GM19240 (cell line): ENCODE data around the gene NTNG2.

Experiments
- DNase-seq: peaks from one replicate; pipeline ENCODE4 v3.0.0; 2011; ENCODE audit warnings: low spot score; ENCODE audit not compliant: insufficient read length

The NTNG2 gene

DNA sequence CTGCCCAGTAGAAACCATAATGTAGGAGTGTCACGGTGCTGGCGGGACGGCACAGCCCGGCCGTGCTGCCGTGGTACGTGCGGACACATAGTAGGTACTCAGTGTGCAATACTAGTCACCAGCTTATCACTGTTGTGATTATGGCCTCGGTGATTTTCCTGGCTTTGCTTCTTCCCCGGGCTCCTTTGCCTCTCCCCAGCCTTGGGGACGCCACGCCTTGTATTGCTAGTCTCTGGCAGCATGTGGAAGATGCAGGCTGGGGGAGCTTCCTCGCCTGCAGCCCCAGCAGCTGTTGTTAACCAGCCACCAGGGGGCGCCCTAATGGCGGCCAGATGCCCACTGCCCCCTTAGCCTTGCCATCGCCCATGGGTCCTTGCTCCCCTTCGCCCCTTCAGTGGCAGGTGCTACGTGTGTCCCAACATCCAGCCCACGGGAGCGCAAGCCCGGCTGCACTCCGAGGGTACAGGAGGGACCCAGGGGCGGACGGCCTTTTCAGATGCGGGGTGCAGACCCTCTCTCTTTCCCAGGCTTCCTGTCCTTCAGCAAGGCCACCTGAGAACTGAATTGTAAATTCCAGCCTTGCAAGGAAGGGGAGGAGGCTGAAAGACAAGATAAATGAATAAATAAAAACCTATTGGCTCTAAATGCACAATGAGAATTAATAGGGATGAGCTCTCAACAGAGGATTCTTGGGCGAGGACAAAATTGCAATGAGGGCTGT, 8.0 kb downstream of the NTNG2 start:
- peak; percentile 52 for DNase-seq

DNA sequence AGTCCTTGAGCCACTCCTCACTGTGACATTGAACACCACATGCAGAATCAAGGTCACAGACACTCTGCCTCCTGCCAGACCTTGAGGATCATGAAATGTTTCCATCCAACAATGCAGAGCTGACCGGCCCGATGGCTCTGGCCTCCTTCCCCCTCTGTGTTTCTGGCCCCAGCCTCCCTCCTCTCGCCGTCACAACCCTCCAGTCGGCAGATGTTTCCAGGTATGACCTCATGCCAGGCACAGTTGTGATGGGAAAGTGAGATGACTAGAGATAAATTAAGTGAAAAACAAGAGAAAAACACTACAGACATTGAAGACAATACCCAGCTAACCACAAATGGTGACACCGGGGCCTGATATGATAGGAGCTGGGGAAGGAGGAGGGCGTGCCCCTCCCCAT, 9.8 kb downstream of the NTNG2 start:
- DNase-seq, result no peak

GRCh38 chr9:132172185-132172584, 10.3 kb downstream of the NTNG2 start:
- DNase-seq, result no peak

- DNase-seq, result no peak
Observed at GRCh38 chr9:132175431-132175830, 13.6 kb downstream of the NTNG2 start.

GRCh38 chr9:132176338-132176737, 14.5 kb downstream of the NTNG2 start:
- DNase-seq, result no peak

- no peak for DNase-seq
Observed at GRCh38 chr9:132181796-132182313, 20.0 kb downstream of the NTNG2 start.

- no peak for DNase-seq
Observed at GRCh38 chr9:132182314-132183091, 20.6 kb downstream of the NTNG2 start.

DNA sequence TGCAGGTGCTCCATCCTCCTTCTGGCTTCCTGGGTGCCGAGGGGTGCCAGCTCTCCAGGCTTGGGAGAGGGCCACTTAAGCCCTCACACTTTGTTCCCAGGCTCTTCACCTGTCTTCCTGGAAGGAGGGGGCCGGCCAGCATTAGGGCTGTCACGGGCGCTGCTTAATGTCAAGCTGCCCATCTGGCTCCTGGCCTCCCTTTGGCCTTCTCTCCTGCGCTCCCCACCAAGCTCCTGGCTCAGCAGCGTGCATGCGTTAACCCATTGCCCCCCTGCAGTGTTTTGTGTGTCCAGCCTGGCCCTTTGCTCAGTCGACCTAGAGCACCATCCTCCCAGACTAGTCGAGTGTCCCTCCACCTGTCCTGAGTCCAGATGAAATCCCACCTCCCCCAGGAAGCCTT, 21.3 kb downstream of the NTNG2 start:
- DNase-seq, result no peak

DNA sequence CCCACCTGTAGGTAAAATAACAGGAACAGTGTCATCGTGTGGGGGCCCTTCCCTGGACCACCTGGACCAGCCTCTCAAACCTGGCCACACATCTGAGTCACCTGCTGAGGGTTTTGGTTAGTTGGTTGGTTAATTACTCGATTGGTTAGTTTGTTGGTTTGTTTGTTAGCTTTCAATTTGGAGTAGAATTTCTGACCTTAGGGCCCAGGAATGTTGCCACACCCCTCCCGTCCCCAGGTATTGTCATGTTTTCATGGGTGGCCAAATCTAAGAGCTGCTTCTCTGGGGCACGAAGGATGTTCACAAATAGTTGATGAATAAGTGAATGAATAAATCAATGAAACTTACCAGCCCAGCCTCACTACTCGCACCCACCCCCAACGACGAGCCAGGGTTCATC, 21.9 kb downstream of the NTNG2 start:
- no peak for DNase-seq

DNA sequence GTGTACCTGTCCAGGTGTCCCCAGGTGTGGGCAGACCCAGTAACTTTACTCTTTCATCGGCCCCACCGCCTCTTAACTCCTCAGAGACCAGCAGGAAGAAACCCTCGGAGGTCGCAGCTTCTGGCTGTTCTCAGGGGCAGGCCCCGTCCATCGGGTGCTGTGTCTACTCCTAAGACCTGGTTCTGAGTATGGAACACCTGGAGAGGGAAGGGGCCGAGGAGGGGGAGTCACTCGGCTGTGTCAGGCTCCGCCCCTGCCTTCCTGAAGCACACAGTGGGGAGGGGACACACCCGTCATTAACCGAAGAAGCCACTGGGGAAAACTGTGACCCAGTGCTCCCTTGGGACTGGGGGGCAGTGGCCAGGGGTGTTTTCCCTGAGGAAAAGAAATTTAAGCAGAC, 22.3 kb downstream of the NTNG2 start:
- no peak for DNase-seq

GRCh38 chr9:132185073-132186009, 23.5 kb downstream of the NTNG2 start:
- DNase-seq, result no peak

DNA sequence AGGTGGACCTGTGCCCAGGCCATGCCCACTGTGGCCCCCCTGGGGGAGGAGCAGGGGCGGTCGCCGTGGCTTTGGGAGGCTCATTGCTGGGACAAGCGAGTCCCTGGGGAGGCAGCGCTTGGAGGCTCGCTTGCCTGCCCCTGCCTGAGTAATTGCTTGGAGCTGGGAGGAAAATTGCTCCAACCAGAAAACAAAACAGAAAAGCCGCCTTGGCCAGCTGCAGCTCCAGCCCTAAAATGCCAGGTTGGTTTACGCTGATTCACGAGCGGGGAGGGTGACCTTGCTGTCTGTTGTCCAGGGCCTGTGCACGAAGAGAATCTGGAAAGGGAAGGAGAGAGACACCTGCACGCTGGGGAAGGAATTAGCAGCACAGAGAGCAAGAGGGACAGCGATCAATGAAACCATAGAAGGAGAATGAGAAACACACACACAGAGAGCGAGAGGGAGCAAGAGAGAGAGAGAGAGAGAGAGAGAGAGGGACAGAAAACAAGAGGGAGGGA, 25.3 kb downstream of the NTNG2 start:
- no peak for DNase-seq

- DNase-seq, result no peak
Observed at GRCh38 chr9:132190966-132191365, 29.1 kb downstream of the NTNG2 start.

GRCh38 chr9:132192728-132193127, 30.9 kb downstream of the NTNG2 start:
- DNase-seq, result no peak

DNA sequence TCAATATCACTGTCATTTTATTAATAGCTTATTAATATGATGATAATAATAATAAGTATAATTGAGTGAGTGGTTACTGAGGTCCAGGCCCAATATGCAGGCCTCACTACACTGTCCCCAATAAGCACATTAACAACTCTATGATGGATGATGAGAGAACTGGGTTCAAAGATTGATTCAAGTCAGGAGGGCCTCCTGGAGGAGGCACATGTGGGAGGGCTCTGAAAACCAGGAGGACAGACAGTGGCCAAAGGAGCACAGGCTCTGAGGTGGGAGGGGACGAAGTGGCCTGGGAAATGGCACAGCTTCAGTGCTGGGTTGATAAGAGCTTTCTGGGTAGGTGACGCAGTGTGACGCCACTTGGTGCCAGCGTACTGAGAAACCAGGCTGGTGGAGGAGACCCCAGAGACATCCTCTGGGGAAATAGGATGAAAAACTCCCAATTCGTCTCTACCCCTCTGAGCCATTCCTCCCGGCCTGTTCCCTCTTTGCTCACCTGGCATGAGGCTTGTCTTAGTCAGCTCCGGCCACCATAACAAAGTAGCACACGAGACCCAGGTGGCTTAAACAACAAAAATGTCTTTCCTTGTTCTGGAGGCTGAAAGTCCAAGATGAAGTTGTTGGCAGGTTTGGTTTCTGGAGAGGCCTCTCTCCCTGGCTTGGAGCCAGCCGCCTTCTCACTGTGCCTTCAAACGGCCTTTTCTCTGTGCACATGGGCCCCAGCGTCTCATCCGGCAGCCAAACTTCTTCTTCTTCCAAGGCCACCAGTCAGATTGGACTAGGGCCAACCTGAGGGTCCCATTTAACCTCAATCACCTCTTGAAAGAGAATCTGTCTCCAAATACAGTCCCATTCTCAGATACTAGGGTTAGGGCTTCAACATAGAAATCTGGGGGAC, 31.6 kb downstream of the NTNG2 start:
- DNase-seq, result no peak

DNA sequence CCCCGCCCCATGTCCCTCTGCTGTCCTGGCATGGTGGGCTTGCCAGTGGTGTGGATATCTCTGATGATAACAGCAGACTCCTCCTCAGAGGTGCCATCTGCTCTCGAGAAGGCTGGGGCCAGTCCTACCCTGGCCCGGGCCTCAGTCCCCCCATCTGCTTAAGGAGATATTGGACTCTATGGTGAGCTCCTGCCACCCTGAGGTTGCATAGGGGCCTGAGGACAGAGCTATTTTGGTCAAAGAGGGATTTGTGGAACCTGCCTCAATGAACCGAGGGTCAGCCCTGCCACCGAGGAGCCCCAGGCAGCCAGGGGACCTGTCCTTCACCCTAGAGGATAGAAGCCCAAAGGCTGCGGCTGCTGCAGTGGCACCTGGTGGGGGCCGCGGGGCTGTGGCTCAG, 32.6 kb downstream of the NTNG2 start:
- no peak for DNase-seq

DNA sequence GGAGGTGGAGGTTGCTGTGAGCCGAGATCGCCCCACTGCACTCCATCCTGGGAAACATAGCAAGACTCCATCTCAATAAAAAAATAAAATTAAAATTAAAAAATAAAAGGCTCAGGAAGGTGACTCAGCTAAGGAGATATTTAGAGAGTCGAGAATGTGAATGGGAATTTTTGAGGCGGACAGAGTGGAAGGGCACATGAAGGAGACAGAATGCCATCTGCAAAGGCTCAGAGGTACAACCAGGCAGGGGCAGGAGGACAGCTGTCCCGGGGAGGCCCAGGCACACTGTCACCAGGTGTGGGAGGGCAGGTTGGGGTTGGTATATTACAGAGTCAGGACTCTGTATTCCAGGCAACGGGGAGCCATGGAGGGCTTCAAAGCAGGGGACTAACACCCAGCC, 35.5 kb downstream of the NTNG2 start:
- no peak for DNase-seq

DNA sequence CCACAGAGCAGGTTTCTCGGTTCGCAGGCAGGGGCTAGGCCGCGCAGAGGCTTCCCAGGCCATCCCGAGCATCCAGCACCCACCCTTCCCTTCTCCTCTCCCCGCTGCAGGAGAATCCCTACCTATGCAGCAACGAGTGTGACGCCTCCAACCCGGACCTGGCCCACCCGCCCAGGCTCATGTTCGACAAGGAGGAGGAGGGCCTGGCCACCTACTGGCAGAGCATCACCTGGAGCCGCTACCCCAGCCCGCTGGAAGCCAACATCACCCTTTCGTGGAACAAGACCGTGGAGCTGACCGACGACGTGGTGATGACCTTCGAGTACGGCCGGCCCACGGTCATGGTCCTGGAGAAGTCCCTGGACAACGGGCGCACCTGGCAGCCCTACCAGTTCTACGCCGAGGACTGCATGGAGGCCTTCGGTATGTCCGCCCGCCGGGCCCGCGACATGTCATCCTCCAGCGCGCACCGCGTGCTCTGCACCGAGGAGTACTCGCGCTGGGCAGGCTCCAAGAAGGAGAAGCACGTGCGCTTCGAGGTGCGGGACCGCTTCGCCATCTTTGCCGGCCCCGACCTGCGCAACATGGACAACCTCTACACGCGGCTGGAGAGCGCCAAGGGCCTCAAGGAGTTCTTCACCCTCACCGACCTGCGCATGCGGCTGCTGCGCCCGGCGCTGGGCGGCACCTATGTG, 36.1 kb downstream of the NTNG2 start:
- DNase-seq, result no peak

GRCh38 chr9:132199056-132199455, 37.2 kb downstream of the NTNG2 start:
- no peak for DNase-seq

DNA sequence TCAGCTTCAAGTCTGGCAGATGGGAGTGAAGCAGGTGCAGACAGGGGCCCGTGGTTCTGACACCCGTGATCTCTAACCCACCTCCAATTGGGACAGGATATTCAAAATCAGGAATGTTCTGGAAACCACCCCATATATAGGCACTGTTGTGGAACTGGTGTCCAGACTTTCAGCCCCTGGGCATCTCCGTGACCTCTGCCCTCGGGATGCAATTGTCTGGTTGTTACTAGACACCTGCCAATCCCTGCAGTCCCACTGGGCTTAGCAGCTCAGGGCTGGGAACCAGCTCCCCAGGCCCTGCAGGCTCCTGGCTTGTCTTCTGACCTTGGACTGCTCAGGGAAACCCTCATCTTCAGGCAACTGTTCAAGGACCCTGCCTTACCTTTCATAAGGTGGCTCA, 38.8 kb downstream of the NTNG2 start:
- DNase-seq, result no peak
